H1 (cell line): Measurements from ENCODE around the gene RHOXF2. TPM values are rescaled to one million over a fixed set of nuclear protein-coding genes. Genes with fewer than 3 reads are reported as not detected.

ENCODE experiments used
- CTCF ChIA-PET: fragments of 300-600 bp; sonication (Branson Sonifier 250); formaldehyde crosslinking; loops from one replicate; lab custom pipeline; 2021; ENCODE audit not compliant: partially characterized antibody; lab: Charles Lee
- POLR2A ChIA-PET: fragments of 300-600 bp; sonication (Branson Sonifier 250); formaldehyde crosslinking; loops from one replicate; lab custom pipeline; 2021; ENCODE audit warnings: inconsistent platforms; ENCODE audit not compliant: partially characterized antibody; lab: Charles Lee
- DNase-seq, 2 experiments: peaks; one replicate each; pipeline versions ENCODE4 v3.0.0 to v3.0.0-alpha.2; 2010 to 2022; ENCODE audit warnings: low spot score in 2 of 2, low read depth in 1 of 2, mixed read lengths in 1 of 2
- FAIRE-seq: peaks from 2 replicates; lab custom pipeline; 2011; peaks lifted over from hg19 to GRCh38; lab: Jason Lieb, UNC
- H2AFZ ChIP-seq: 2 replicates; pipeline ENCODE4 v1.8.1; 2012; ENCODE audit warnings: low read length, inconsistent platforms
- H2AK5ac ChIP-seq: 2 replicates; pipeline ENCODE4 v1.6.1; 2013; ENCODE audit warnings: low read depth, low read length
- H2BK120ac ChIP-seq: replicated peaks from 2 replicates; pipeline ENCODE3; 2013; ENCODE audit warnings: low read depth, low read length, inconsistent platforms
- H2BK12ac ChIP-seq: 2 replicates; pipeline ENCODE4 v1.6.1; 2013; ENCODE audit warnings: low read depth, low read length
- H2BK15ac ChIP-seq: 2 replicates; pipeline ENCODE4 v1.6.1; 2013; ENCODE audit warnings: low read length
- H2BK20ac ChIP-seq: 2 replicates; pipeline ENCODE4 v1.6.1; 2013; ENCODE audit warnings: low read length
- H2BK5ac ChIP-seq: 2 replicates; pipeline ENCODE4 v1.6.1; 2013; ENCODE audit warnings: low read depth, low read length
- H3K14ac ChIP-seq: 2 replicates; pipeline ENCODE4 v1.6.1; 2013; ENCODE audit warnings: inconsistent platforms; ENCODE audit not compliant: insufficient read length
- H3K18ac ChIP-seq: 2 replicates; pipeline ENCODE4 v1.6.1; 2013; ENCODE audit warnings: low read length; ENCODE audit errors: extremely low read depth
- H3K23ac ChIP-seq: 2 replicates; pipeline ENCODE4 v1.6.1; 2013; ENCODE audit warnings: inconsistent platforms; ENCODE audit not compliant: insufficient read length
- H3K23me2 ChIP-seq: 2 replicates; pipeline ENCODE4 v1.6.1; 2013; ENCODE audit warnings: low read depth, low read length
- H3K27ac ChIP-seq: 2 replicates; pipeline ENCODE4 v1.6.1; 2011; ENCODE audit warnings: low read depth, low read length, inconsistent platforms
- H3K27me3 ChIP-seq, 4 experiments: replicated peaks in 1 of 4; 1 replicate in 1 of 4; 2 replicates in 3 of 4; pipeline versions ENCODE4 v1.6.1 to v1.8.1; 2011 to 2013; ENCODE audit warnings: low read length in 3 of 4, mild to moderate bottlenecking in 3 of 4, inconsistent platforms in 2 of 4, mixed read lengths in 2 of 4, moderate library complexity in 1 of 4; ENCODE audit not compliant: control insufficient read depth in 3 of 4, insufficient read depth in 3 of 4; ENCODE audit errors: extremely low read depth in 1 of 4
- H3K36me3 ChIP-seq, 4 experiments: 2 replicates each; pipeline versions ENCODE4 v1.6.1 to v1.8.1; 2011 to 2013; ENCODE audit warnings: mild to moderate bottlenecking in 4 of 4, low read length in 3 of 4, moderate library complexity in 2 of 4, control low read depth in 1 of 4, inconsistent platforms in 1 of 4; ENCODE audit not compliant: insufficient read depth in 4 of 4, control insufficient read depth in 2 of 4
- H3K4ac ChIP-seq: replicated peaks from 2 replicates; pipeline ENCODE3; 2013; ENCODE audit warnings: low read length, low read depth, mixed read lengths, inconsistent platforms; ENCODE audit not compliant: insufficient read length
- H3K4me1 ChIP-seq, 4 experiments: replicated peaks in 1 of 4; 1 replicate in 1 of 4; 2 replicates in 3 of 4; pipeline versions ENCODE4 v1.6.1 to v1.8.1; 2011 to 2013; ENCODE audit warnings: low read length in 3 of 4, inconsistent platforms in 2 of 4, mixed read lengths in 1 of 4; ENCODE audit not compliant: insufficient read depth in 4 of 4, control insufficient read depth in 3 of 4
- H3K4me2 ChIP-seq, 2 experiments: 2 replicates each; pipeline versions ENCODE4 v1.6.1 to v1.8.1; 2011 to 2013; ENCODE audit warnings: low read depth in 2 of 2, low read length in 2 of 2, control low read depth in 1 of 2, inconsistent platforms in 1 of 2, mild to moderate bottlenecking in 1 of 2; ENCODE audit not compliant: insufficient read depth in 1 of 2
- H3K4me3 ChIP-seq, 4 experiments: fragments of 200-600, 300-600 bp in 1 of 4; sonication (generic), shearing (Covaris generic), sonication (Bioruptor Twin) in 1 of 4; 2 replicates each; pipeline versions ENCODE4 v1.5.1 to v1.8.1; 2011 to 2016; ENCODE audit warnings: low read length in 4 of 4, low read depth in 3 of 4, control low read depth in 2 of 4, inconsistent platforms in 2 of 4, mild to moderate bottlenecking in 2 of 4, mixed read lengths in 1 of 4, moderate library complexity in 1 of 4; ENCODE audit not compliant: insufficient read depth in 2 of 4; ENCODE audit errors: extremely low read depth in 1 of 4
- H3K56ac ChIP-seq: replicated peaks from 2 replicates; pipeline ENCODE3; 2013; ENCODE audit warnings: low read depth, mild to moderate bottlenecking, mixed read lengths, low read length, inconsistent platforms; ENCODE audit not compliant: insufficient read length
- H3K79me1 ChIP-seq: 2 replicates; pipeline ENCODE4 v1.6.1; 2013; ENCODE audit warnings: low read depth, low read length, control low read depth
- H3K79me2 ChIP-seq, 2 experiments: 2 replicates each; pipeline versions ENCODE4 v1.6.1 to v1.8.1; 2012 to 2013; ENCODE audit warnings: low read length in 2 of 2, mild to moderate bottlenecking in 2 of 2, inconsistent platforms in 1 of 2; ENCODE audit not compliant: insufficient read depth in 2 of 2, control insufficient read depth in 1 of 2
- H3K9ac ChIP-seq, 4 experiments: replicated peaks in 1 of 4; 1 replicate in 1 of 4; 2 replicates in 3 of 4; pipeline versions ENCODE4 v1.6.1 to v1.8.1; 2011 to 2013; ENCODE audit warnings: low read depth in 3 of 4, low read length in 3 of 4, control low read depth in 2 of 4, mild to moderate bottlenecking in 2 of 4, moderate library complexity in 2 of 4, inconsistent platforms in 1 of 4; ENCODE audit errors: extremely low read depth in 1 of 4
- H3K9me3 ChIP-seq, 2 experiments: 2 replicates each; pipeline versions ENCODE4 v1.6.1 to v1.8.1; 2012 to 2013; ENCODE audit warnings: mild to moderate bottlenecking in 2 of 2, moderate library complexity in 2 of 2, control low read depth in 1 of 2, inconsistent platforms in 1 of 2, low read depth in 1 of 2, low read length in 1 of 2, mixed read lengths in 1 of 2; ENCODE audit not compliant: insufficient read depth in 2 of 2
- H4K20me1 ChIP-seq, 2 experiments: replicated peaks in 1 of 2; 2 replicates each; pipeline versions ENCODE3 to v1.8.1; 2011 to 2013; ENCODE audit warnings: inconsistent platforms in 2 of 2, low read length in 2 of 2, mild to moderate bottlenecking in 1 of 2; ENCODE audit not compliant: insufficient read depth in 2 of 2, control insufficient read depth in 1 of 2
- H4K5ac ChIP-seq: 2 replicates; pipeline ENCODE4 v1.6.1; 2013; ENCODE audit warnings: low read length, low read depth, mixed read lengths, inconsistent platforms; ENCODE audit not compliant: insufficient read length
- H4K8ac ChIP-seq: 2 replicates; pipeline ENCODE4 v1.8.0; 2013; ENCODE audit warnings: mild to moderate bottlenecking, moderate library complexity, low read length, inconsistent platforms; ENCODE audit not compliant: insufficient read depth; ENCODE audit errors: extremely low read depth
- H4K91ac ChIP-seq: replicated peaks from 2 replicates; pipeline ENCODE3; 2013; ENCODE audit warnings: low read length, mixed read lengths, inconsistent platforms; ENCODE audit not compliant: insufficient read length
- EZH2 ChIP-seq: fragments of 200-600 bp; sonication (generic); IDR thresholded peaks from 2 replicates; pipeline ENCODE4 v1.7.1; 2012; ENCODE audit warnings: low read depth, mild to moderate bottlenecking, moderate library complexity, low read length, inconsistent platforms; ENCODE audit not compliant: severe bottlenecking
- PHF8 ChIP-seq: fragments of 200-600 bp; sonication (generic); conservative IDR thresholded peaks from 2 replicates; pipeline ENCODE4 v1.7.1; 2012; ENCODE audit warnings: low read depth, mild to moderate bottlenecking, inconsistent platforms, low read length, moderate library complexity
- WGBS, 2 experiments: shearing (Covaris generic) in 1 of 2; methylation state at CpG; one replicate each; pipeline versions ENCODE4 v1.1.6 to v1.1.7; 2013 to 2015; ENCODE audit warnings: low lambda C conversion rate in 2 of 2, mixed read lengths in 2 of 2, inconsistent platforms in 1 of 2, low coverage in 1 of 2, missing lambda C conversion rate in 1 of 2; ENCODE audit not compliant: insufficient replicate concordance in 2 of 2, insufficient coverage in 1 of 2, insufficient read length in 1 of 2; ENCODE audit errors: extremely low coverage in 1 of 2, missing lambda C conversion rate in 1 of 2; 5-methylcytosine and 5-hydroxymethylcytosine counted together
- polyA plus RNA-seq, 7 experiments: library from polyadenylated mRNA; depleted of rRNA in 3 of 7; stranded (reverse) in 5 of 7; unstranded in 2 of 7; fragments of >200 nt in 5 of 7; fragments of 200-250 nt in 2 of 7; gene quantifications; 1 replicate in 5 of 7; 2 replicates in 1 of 7; 4 replicates in 1 of 7; pipeline versions ENCODE4 v1.2.1 to v1.2.3, GENCODE V29; 2011 to 2013; ENCODE audit warnings: missing spikeins in 2 of 7, mixed read lengths in 2 of 7
- total RNA-seq: library from RNA; stranded (reverse); fragmentation: NEBNext Ultra II Directional; extraction: Animal tissue kit (Norgen Biotek cat#: 25700); gene quantifications from 2 replicates; pipeline ENCODE4 v1.2.1, GENCODE V29; 2021

Gene RHOXF2
- total and polyA plus RNA-seq, 2 of the 8 experiments (the other 6 are each of a cell fraction or from before 2014, with no cell fraction given), result not detected

- Histone ChIP-seq H2BK12ac (no peak overlapping the region), H3K4me2 (no peak overlapping the region), H3K14ac (no peak overlapping the region), H2BK15ac (no peak overlapping the region), H4K5ac (no peak overlapping the region), H2BK120ac (no peak overlapping the region), H2AFZ (no peak overlapping the region), H3K9ac (no peak overlapping the region), H3K79me2 (no peaks in the 10 kb centered on the region), H3K4ac (no peak overlapping the region), H3K27me3 (no peaks in the 10 kb centered on the region), H2BK20ac (no peak overlapping the region), H4K20me1 (no peaks in the 10 kb centered on the region), H3K4me3 (no peak overlapping the region), H2AK5ac (no peak overlapping the region), H3K9me3 (no peaks in the 10 kb centered on the region), H3K18ac (no peak overlapping the region), H3K23me2 (no peaks in the 10 kb centered on the region), H3K4me1 (peaks cover 0 to 5% (median 2%) of the 10 kb centered on the region in 4 experiments; a peak in 3 of 7 replicates), H3K56ac (no peak overlapping the region), H3K27ac (no peak overlapping the region), H3K23ac (no peak overlapping the region), H3K36me3 (no peaks in the 10 kb centered on the region), H4K8ac (no peak overlapping the region), H4K91ac (no peak overlapping the region), H3K79me1 (no peaks in the 10 kb centered on the region), H2BK5ac (no peak overlapping the region)
- TF ChIP-seq PHF8, result no peak
- no peak for TF ChIP-seq EZH2
- ChIA-PET CTCF (interaction anchor here (1.5 kb wide), 1 partner anchor 77 kb away, joined by 4 read pairs; no protein-coding TSS in a partner anchor), POLR2A (no interaction called here)
- DNase-seq, result no peak
- FAIRE-seq, result no peak
- WGBS, 2 experiments, result 89% methylated on average over 6 of the region's 6 CpGs; no CpG with 5 or more reads in 1 of the 2 experiments
Observed at GRCh38 chrX:120136128-120136527, 22.3 kb upstream of the RHOXF2 start.
